ENCODE measurements around the gene PBX4.

PBX4 gene

DNA sequence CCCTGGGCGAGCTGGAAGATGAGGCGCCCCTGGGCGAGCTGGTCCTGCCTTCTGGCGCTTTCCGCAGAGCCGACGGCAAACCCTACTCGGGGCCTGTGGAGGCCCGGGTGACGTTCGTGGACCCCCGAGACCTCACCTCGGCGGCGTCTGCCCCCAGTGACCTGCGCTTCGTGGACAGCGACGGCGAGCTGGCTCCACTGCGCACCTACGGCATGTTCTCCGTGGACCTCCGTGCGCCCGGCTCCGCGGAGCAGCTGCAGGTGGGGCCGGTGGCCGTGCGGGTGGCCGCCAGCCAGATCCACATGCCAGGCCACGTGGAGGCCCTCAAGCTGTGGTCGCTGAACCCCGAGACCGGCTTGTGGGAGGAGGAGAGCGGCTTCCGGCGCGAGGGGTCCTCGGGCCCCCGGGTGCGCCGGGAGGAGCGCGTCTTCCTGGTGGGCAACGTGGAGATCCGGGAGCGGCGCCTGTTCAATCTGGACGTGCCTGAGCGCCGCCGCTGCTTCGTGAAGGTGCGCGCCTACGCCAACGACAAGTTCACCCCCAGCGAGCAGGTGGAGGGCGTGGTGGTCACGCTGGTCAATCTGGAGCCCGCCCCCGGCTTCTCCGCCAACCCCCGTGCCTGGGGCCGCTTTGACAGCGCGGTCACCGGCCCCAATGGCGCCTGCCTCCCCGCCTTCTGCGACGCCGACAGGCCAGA is 74.1 kb downstream of the PBX4 start:
- TF ChIP-seq, protein P1, sequence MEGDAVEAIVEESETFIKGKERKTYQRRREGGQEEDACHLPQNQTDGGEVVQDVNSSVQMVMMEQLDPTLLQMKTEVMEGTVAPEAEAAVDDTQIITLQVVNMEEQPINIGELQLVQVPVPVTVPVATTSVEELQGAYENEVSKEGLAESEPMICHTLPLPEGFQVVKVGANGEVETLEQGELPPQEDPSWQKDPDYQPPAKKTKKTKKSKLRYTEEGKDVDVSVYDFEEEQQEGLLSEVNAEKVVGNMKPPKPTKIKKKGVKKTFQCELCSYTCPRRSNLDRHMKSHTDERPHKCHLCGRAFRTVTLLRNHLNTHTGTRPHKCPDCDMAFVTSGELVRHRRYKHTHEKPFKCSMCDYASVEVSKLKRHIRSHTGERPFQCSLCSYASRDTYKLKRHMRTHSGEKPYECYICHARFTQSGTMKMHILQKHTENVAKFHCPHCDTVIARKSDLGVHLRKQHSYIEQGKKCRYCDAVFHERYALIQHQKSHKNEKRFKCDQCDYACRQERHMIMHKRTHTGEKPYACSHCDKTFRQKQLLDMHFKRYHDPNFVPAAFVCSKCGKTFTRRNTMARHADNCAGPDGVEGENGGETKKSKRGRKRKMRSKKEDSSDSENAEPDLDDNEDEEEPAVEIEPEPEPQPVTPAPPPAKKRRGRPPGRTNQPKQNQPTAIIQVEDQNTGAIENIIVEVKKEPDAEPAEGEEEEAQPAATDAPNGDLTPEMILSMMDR (IDR thresholded peaks at IDR 0.05), result no peak

DNA sequence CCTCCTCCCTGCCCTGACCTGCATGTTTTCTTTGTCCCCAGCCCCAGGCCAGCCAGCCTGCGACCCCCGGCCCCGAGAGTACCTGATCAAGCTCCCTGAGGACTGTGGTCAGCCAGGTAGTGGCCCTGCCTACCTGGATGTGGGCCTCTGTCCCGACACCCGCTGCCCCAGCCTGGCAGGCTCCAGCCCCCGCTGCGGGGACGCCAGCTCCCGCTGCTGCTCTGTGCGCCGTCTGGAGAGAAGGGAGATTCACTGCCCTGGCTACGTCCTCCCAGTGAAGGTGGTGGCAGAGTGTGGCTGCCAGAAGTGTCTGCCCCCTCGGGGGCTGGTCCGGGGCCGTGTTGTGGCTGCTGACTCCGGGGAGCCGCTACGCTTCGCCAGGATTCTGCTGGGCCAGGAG is 74.8 kb downstream of the PBX4 start:
- TF ChIP-seq, protein P1 (IDR thresholded peaks at IDR 0.05), result no peak

DNA sequence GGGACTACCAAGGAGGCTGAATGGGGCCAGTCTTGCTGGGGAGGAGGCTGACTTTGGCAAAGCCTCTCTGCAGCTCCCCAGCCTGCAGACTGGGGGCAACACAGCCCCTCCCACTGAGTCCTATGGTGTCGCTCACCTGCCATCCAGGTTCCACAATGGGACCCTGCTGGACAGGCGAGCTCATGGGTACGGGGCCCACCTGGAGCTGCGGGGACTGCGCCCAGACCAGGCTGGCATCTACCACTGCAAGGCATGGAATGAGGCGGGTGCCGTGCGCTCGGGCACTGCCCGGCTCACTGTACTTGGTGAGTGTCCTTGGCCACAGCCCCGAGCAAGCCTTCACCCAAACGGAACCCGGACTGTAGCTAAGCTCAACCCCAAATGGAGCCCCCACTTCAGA is 75.4 kb downstream of the PBX4 start:
- TF ChIP-seq, protein P1 (IDR thresholded peaks at IDR 0.05), result no peak

DNA sequence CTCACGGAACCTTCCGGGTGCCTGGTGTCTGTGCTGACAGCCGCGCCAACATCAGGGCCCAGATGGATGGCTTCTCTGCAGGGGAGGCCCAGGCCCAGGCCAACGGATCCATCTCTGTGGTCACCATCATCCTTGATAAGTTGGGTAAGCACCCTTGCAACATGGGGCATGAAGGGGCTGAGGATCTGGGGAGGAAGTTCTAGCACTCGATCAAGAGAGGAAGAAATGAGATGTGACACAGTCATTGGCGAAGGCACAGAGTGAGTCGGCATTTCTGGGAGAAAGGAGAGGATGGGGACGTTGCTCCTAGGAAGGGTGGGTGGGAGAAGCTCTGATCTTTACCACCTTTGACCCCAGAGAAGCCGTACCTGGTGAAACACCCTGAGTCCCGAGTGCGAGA is 76.0 kb downstream of the PBX4 start:
- TF ChIP-seq, protein P1 (IDR thresholded peaks at IDR 0.05), result no peak

DNA sequence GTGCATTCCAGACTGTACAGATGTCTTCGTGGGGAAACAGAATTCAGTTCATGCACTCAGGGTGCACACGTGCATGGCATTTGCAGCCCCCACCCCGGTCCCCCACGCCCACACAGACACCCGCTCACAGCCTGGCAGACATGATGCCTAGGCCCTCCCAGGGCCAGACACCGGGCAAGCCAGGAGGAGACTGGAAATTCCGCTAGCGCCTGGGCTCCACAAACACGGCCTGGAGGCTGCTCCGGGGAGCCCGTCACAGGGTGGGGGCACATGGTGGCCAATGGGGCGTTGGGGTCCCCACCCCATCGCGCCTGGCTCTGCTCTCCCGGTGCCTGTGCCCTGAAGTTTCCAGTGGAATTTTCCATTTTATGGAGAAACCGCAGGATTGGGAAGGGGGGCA is 76.9 kb downstream of the PBX4 start:
- TF ChIP-seq, protein P1 (IDR thresholded peaks at IDR 0.05), result no peak

DNA sequence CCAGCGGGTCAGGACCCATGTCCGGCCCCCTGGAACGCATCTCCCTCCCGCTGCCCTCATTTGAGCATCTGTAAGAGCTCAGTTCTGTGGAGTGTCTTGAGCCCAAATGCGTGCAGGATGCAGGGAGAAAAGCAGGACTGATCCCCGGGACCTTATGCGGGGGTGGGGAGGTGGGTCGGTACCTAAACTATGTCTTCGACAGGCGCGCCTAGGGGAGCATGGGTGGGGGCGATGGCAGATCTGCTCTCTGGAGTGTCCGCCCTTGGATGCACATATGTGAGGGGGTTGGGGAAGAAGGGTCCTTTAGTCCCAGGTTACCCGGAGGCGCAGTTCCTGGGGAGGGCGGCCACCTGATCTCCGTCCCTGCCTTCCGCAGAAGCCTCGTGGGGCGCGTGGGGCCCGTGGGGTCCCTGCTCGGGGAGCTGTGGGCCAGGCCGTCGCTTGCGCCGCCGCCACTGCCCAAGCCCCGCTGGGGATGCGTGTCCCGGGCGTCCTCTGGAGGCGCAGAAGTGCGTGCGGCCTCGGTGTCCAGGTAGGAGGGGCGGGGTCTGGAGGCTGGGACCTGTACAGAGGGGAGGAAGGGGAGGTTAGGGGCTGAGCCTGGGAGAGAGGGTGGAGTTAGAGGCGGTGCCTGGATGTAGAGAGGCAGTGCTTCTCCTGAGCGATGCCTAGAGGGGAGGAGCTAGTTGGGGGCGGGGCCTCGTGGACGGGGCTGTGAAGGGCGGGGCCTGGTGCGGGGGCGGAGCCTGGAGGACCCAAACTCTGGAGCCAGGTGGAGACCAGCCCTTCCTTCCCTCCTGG is 77.6 kb downstream of the PBX4 start:
- TF ChIP-seq, protein P1 (IDR thresholded peaks at IDR 0.05), result no peak

DNA sequence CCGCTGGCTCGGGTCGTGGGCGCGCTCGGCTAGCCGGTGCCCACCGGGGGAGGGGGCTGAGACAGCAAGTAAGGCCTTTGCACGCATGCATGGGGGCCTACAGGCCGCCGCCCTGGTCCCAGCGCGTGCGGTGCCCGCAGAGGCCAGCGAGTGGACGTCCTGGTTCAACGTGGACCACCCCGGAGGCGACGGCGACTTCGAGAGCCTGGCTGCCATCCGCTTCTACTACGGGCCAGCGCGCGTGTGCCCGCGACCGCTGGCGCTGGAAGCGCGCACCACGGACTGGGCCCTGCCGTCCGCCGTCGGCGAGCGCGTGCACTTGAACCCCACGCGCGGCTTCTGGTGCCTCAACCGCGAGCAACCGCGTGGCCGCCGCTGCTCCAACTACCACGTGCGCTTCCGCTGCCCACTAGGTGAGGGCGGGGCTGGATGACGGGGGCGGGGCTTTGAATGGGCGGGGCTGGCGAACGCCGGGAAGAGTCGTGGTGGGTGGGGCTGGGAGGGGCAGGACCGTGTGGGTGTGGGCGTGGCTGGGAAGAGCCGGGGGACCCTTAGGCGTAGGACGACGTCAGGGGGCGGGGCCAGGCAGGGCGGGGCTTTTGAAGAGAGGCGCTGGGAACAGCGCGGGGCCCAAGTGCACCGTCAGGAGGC is 78.3 kb downstream of the PBX4 start:
- TF ChIP-seq, protein P1 (IDR thresholded peaks at IDR 0.05), result no peak
